Effector memory CD4-positive, alpha-beta T cell (primary cell): ENCODE data around the gene IMPA2.
"Not testable (repeated sequence)": the region's sequence is repeated elsewhere in the genome, so short reads cannot be mapped to it uniquely, and the experiment has no call there.

Source experiments
- DNase-seq, 3 donors: peaks; one replicate each; pipeline ENCODE4 v3.0.0-alpha.2; 2020
- H3K27ac ChIP-seq: 2 replicates; pipeline ENCODE4 v1.7.0; 2013; ENCODE audit warnings: mild to moderate bottlenecking, low read length, moderate library complexity; ENCODE audit not compliant: insufficient read depth, poor library complexity, severe bottlenecking
- H3K27me3 ChIP-seq: replicated peaks from 2 replicates; pipeline ENCODE4 v1.7.0; 2013; ENCODE audit warnings: mild to moderate bottlenecking, low read length; ENCODE audit not compliant: insufficient read depth, control insufficient read depth, poor library complexity, severe bottlenecking
- H3K36me3 ChIP-seq: 2 replicates; pipeline ENCODE4 v1.7.0; 2013; ENCODE audit warnings: mild to moderate bottlenecking, low read length, moderate library complexity; ENCODE audit not compliant: control insufficient read depth, insufficient read depth
- H3K4me1 ChIP-seq: 2 replicates; pipeline ENCODE4 v1.7.0; 2013; ENCODE audit warnings: low read length, mild to moderate bottlenecking; ENCODE audit not compliant: control insufficient read depth, insufficient read depth, poor library complexity, severe bottlenecking
- H3K4me3 ChIP-seq: 2 replicates; pipeline ENCODE4 v1.7.0; 2013; ENCODE audit warnings: low read length, low read depth, mild to moderate bottlenecking; ENCODE audit not compliant: insufficient read depth, poor library complexity, severe bottlenecking
- H3K9me3 ChIP-seq: 2 replicates; pipeline ENCODE4 v1.7.0; 2013; ENCODE audit warnings: mild to moderate bottlenecking, low read length, moderate library complexity; ENCODE audit not compliant: control insufficient read depth

IMPA2 gene

DNA sequence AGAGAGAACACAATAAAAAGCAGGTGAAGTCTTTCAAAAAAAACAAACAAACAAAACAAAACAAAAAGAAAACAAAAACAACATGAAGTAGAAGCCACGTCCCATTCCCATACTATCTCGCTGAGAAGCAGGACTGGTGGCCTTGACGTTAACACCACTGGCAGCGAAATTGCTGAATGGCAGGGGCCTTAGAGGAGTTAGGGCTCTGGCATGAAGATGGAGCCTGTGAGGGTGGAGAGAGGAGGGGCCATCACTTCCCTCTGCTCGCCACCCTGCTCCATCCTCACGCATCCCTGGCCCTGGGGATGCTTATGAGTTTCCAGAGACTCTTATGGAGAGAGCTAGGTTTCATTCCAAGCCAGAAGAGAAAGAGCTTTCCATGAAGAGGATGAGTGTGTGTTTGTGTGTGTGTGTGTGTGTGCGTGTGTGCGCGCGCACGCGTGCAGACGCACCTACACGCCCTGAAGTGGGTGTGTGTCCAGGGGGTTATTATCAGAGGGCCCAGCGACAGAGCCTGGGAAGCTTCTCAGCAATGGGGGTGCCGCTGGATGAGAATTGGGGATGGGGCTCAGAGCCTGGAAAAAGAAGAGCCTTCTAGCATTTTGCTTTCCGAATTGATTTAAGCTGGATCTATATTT is 20.4 kb upstream of the IMPA2 start:
- Histone ChIP-seq H3K36me3 (no peaks in the 10 kb centered on the region), H3K9me3 (peaks cover 8% of the 10 kb centered on the region), H3K27me3 (no peaks in the 10 kb centered on the region), H3K27ac (no peak overlapping the region), H3K4me3 (no peak overlapping the region), H3K4me1 (no peaks in the 10 kb centered on the region)
- DNase-seq: no peak

DNA sequence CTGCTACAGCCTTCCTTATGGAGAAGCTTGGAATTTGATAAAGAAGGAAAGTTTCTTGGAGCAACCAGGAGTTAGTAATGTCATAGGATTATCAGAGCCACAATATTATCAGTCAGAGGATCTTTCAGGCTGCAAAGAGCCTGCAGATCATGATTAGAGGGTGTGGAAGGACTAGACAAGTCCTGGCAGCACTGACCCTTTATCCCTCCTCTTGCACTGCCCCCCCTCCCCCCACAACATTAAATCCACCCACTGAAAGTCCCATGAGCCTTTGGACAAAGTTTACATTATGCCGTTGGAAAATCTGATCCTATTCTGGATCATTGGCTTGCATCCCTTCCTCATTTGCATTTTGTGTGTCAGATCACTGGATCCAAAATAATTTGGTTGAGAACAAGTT is 18.7 kb upstream of the IMPA2 start:
- Histone ChIP-seq H3K4me1 (no peaks in the 10 kb centered on the region), H3K27me3 (no peaks in the 10 kb centered on the region), H3K4me3 (no peak overlapping the region), H3K36me3 (no peaks in the 10 kb centered on the region), H3K27ac (no peak overlapping the region), H3K9me3 (no peaks in the 10 kb centered on the region)
- DNase-seq: no peak

DNA sequence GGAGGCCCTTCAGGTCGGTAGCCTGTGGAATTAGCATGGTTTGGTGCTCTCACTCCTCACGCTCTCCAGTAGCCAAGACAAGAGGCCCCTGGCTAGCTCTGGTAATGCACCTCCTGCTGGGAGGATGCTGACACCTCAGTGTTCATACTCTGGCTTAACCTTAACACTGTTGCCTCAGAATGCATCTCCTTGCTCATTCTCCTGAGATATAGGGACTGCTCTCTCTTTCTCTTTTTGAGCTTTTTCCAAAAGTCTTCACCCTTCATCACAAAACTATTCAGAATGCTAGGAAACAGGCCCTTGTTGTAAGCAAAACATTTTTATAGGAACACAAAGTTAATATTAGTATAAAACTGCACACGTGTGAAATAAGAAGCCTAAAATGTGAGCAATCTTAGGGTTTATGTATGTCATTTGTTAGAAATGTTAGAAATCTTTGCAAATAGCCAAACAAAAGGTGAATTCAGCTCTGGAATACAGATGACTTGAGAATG is 17.3 kb upstream of the IMPA2 start:
- no peaks in the 10 kb centered on the region for H3K36me3 ChIP-seq
- DNase-seq: no peak
- H3K4me1 ChIP-seq: no peaks in the 10 kb centered on the region
- no peaks in the 10 kb centered on the region for H3K9me3 ChIP-seq
- no peak overlapping the region for H3K27ac ChIP-seq
- no peaks in the 10 kb centered on the region for H3K27me3 ChIP-seq
- no peak overlapping the region for H3K4me3 ChIP-seq

DNA sequence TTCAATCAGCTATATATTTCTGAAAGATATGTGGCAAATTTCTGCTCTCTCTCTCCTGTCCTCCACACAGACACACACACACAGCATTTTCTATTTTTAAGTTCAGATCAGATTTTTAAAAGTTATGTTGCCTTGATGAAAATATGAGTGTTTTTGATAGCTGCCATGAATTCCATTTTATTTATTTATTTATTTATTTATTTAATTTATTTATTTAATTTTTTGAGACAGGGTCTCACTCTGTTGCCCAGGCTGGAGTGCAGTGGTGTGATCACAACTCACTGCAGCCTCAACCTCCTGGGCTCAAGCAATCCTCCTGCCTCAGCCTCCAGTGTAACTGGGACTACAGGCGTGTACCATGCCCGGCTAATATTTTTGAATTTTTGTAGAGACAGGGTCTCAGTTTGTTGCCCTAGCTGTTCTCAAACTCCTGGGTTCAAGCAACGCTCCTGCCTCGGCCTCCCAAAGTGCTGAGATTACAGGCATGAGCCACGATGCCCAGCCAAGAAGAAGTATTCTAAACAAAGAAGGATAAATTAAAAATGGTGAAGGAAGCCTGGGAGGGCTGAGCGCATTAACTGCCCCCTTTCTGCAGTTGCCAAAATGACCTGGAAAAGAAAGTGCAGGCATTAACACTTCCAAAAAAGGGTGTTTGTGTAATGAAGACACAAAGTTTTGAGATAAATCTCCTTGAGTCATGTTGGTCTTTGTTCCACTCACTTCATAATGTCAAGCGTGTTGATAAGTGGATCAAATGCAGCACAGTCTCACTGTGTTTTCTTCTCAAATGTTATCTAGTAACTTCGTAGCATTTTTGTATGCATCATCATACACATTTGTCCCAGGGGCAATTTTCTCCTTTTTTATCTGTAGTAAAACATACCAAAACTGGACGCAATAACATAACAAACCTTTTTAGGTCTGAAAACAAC is 11.1 kb upstream of the IMPA2 start:
- H3K27ac ChIP-seq: no peak overlapping the region
- no peaks in the 10 kb centered on the region for H3K27me3 ChIP-seq
- H3K4me1 ChIP-seq: no peaks in the 10 kb centered on the region
- H3K9me3 ChIP-seq: no peaks in the 10 kb centered on the region
- DNase-seq: no peak
- H3K4me3 ChIP-seq: no peak overlapping the region
- H3K36me3 ChIP-seq: no peaks in the 10 kb centered on the region

DNA sequence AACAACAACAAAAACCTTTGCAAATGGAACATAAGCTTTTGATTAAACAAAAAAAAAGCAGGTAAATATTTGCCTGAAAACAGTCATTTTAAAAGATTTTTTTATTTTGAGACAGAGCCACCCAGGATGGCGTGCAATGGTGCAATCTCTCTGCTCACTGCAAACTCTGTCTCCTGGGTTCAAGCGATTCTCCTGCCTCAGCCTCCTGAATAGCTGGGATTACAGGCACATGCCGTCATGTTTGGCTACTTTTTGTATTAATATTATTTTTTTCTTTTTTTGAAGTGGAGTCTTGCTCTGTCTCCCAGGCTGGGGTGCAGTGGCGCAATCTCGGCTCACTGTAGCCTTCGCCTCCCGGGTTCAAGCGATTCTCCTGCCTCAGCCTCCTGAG is 10.5 kb upstream of the IMPA2 start:
- not testable (repeated sequence) for H3K27me3 ChIP-seq, H3K9me3 ChIP-seq, DNase-seq, H3K36me3 ChIP-seq, H3K4me1 ChIP-seq, H3K27ac ChIP-seq, H3K4me3 ChIP-seq

DNA sequence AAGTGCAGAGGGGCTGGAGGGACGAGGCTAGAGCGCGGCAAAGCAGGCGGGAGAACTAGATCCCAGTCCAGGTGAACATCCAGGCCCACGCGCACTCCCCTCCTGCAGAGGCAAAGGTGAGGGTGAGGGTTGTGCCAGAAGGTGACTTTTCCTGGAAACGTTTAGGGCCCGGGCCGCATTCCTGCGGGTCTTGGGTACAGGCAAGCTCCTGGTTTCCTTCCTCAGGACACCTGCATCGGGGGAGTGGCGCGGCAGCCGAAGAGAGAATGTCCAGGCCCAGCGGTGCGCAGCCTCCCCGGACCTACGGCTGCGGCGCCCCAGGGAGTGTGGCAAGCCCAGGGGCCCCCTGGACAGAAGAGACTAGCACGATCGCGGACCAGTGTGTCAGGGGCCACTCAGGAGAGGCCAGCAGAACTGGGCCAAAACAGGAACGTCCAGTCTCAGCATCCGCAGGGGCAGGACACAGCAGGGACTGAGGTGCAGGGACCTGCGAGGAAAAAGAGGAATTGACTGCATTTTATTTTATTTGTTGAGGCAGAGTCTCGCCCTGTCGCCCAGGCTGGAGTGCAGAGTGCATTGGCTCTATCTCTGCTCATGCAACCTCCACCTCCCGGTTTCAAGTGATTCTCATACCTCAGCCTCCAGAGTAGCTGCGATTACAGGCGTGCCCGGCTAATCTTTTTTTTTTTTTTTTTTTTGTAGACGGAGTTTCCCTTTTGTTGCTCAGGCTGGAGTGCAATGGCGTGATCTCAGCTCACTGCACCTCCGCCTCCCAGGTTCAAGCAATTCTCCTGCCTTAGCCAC is 8.7 kb upstream of the IMPA2 start:
- no peaks in the 10 kb centered on the region for H3K36me3 ChIP-seq
- no peak overlapping the region for H3K4me3 ChIP-seq
- H3K27ac ChIP-seq: no peak overlapping the region
- H3K27me3 ChIP-seq: no peaks in the 10 kb centered on the region
- H3K4me1 ChIP-seq: no peaks in the 10 kb centered on the region
- no peaks in the 10 kb centered on the region for H3K9me3 ChIP-seq
- no peak for DNase-seq

DNA sequence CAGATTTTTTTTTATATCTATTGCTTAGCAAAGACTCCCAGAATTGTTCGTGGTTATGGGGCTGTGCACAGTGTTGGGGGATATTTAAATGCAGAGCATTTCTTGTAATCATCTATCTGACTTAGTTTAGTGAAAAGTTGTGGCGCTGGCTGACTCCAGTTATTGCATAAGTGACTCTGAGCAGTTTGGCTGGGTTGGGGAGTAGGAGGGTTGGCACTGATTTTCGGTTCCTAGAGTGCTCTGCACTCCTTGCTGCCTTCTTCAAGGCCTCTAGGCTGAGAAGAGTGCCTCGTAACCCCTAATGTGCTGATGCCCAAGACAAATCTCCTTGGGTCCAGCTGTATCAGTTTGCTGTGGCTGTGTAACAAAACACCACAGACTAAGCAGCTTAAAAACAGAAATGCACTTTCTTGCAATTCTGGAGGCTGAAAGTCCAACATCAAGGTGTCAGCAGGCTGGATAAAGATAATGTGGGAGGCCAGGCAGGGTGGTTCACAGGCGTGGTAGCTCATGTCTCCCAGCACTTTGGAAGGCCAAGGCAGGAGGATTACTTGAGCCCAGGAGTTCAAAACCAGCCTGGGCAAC is 6.5 kb upstream of the IMPA2 start:
- Histone ChIP-seq H3K36me3 (no peaks in the 10 kb centered on the region), H3K27ac (no peak overlapping the region), H3K4me3 (no peak overlapping the region), H3K9me3 (no peaks in the 10 kb centered on the region), H3K4me1 (no peaks in the 10 kb centered on the region), H3K27me3 (no peaks in the 10 kb centered on the region)
- DNase-seq: no peak

DNA sequence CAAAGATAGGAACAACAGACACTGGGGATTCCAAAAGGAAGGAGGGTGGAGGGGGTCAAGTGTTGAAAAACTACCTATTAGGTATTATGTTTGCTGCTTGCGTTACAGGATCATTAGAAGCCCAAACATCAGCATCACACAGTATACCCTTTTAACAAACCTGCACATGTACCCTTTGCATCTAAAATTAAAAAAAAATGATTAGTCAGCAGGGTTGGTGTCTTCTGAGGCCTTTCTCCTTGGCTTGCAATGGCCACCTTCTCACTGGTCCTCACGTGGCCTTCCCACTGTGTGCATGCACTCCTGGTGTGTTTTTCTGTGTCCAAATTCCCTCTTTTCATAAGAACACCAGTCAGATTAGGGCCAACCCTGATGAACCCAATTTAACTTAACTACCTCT is 5.6 kb upstream of the IMPA2 start:
- H3K9me3 ChIP-seq: no peaks in the 10 kb centered on the region
- H3K27ac ChIP-seq: no peak overlapping the region
- no peaks in the 10 kb centered on the region for H3K4me1 ChIP-seq
- no peak overlapping the region for H3K4me3 ChIP-seq
- DNase-seq: no peak
- H3K27me3 ChIP-seq: no peaks in the 10 kb centered on the region
- H3K36me3 ChIP-seq: no peaks in the 10 kb centered on the region

DNA sequence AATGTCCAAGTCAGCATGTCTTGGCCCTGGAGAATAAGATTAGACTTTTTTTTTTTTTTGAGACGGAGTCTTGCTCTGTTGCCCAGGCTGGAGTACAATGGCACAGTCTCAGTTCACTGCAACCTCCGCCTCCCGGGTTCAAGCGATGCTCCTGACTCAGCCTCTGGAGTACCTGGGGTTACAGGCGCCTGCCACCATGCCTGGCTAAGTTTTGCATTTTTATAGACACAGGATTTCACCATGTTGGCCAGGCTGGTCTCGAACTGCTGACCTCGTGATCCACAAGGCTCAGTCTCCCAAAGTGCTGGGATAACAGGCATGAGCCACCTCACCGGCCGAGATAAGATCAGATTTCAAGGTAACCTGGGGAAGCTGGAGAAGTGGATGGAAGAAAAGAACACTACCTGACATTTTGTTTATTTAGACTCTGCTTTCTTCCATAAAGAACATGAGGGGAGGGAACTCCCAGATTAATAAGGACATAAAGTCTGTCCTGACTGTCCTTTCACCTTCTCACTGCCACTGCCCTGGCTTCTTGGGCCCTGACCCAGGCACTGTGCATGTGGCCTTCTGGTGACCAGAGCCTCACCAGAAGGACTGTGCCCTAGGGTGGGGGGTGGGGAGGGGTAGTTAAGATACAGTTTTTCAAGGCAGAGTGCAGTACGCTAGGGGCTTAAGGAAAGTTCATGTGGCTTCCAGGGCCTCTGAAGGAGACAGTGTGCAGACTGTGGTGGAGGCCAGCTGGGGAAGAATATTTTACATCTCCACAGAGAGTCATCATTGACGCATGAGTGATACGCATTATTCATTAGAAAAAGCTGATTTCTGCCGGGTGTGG is 4.8 kb upstream of the IMPA2 start:
- no peaks in the 10 kb centered on the region for H3K36me3 ChIP-seq
- DNase-seq: no peak
- H3K4me3 ChIP-seq: no peak overlapping the region
- no peaks in the 10 kb centered on the region for H3K9me3 ChIP-seq
- no peaks in the 10 kb centered on the region for H3K4me1 ChIP-seq
- H3K27ac ChIP-seq: no peak overlapping the region
- no peaks in the 10 kb centered on the region for H3K27me3 ChIP-seq
